Fibroblast of lung (primary cell): ENCODE measurements around the gene GLYR1. TPM values are rescaled to one million over a fixed set of nuclear protein-coding genes. Genes with fewer than 3 reads are reported as not detected.

ENCODE experiments used
- DNase-seq, 2 donors: peaks; one replicate each; pipeline versions ENCODE4 v3.0.0 to v3.0.0-alpha.2; 2010; ENCODE audit warnings: low read depth in 2 of 2
- H2AFZ ChIP-seq: 2 replicates; pipeline ENCODE4 v1.5.1; 2012; ENCODE audit warnings: low read length, control low read depth, inconsistent platforms
- H3K27ac ChIP-seq: 2 replicates; pipeline ENCODE4 v1.5.1; 2011; ENCODE audit warnings: low read length, control low read depth; ENCODE audit not compliant: insufficient read depth
- H3K27me3 ChIP-seq: 2 replicates; pipeline ENCODE4 v1.5.1; 2011; ENCODE audit warnings: mild to moderate bottlenecking, low read length; ENCODE audit not compliant: control insufficient read depth, insufficient read depth
- H3K36me3 ChIP-seq: 2 replicates; pipeline ENCODE4 v1.5.1; 2011; ENCODE audit warnings: low read length; ENCODE audit not compliant: control insufficient read depth, insufficient read depth
- H3K4me1 ChIP-seq: 2 replicates; pipeline ENCODE4 v1.5.1; 2011; ENCODE audit warnings: low read length; ENCODE audit not compliant: control insufficient read depth, insufficient read depth; ENCODE audit errors: extremely low read depth
- H3K4me2 ChIP-seq: 2 replicates; pipeline ENCODE4 v1.5.1; 2011; ENCODE audit warnings: low read length, control low read depth; ENCODE audit not compliant: insufficient read depth; ENCODE audit errors: extremely low read depth
- H3K4me3 ChIP-seq, 4 experiments: fragments of 200-600 bp in 1 of 4; sonication (generic) in 1 of 4; replicated peaks in 1 of 4; 2 replicates each; pipeline ENCODE4 v1.5.1; 2011 to 2016; ENCODE audit warnings: low read length in 4 of 4, low read depth in 3 of 4, mild to moderate bottlenecking in 3 of 4, control low read depth in 2 of 4, inconsistent platforms in 1 of 4, mixed read lengths in 1 of 4; ENCODE audit not compliant: insufficient read depth in 1 of 4; ENCODE audit errors: control extremely low read depth in 1 of 4
- H3K79me2 ChIP-seq: 2 replicates; pipeline ENCODE4 v1.5.1; 2012; ENCODE audit warnings: mild to moderate bottlenecking, low read length, inconsistent platforms; ENCODE audit not compliant: control insufficient read depth, insufficient read depth
- H3K9ac ChIP-seq: 2 replicates; pipeline ENCODE4 v1.5.1; 2011; ENCODE audit warnings: mild to moderate bottlenecking, low read length, control low read depth; ENCODE audit not compliant: insufficient read depth
- H3K9me3 ChIP-seq: 2 replicates; pipeline ENCODE4 v1.5.1; 2012; ENCODE audit warnings: low read depth, low read length; ENCODE audit not compliant: control insufficient read depth, insufficient read depth
- H4K20me1 ChIP-seq: 2 replicates; pipeline ENCODE4 v1.5.1; 2011; ENCODE audit warnings: low read length; ENCODE audit not compliant: control insufficient read depth, insufficient read depth; ENCODE audit errors: extremely low read depth
- EZH2 ChIP-seq: IDR thresholded peaks from 2 replicates; pipeline ENCODE4 v1.5.1; 2012; ENCODE audit warnings: low read length, control low read depth, mild to moderate bottlenecking; ENCODE audit errors: missing control alignments
- polyA plus RNA-seq, 2 donors: library from polyadenylated mRNA; depleted of rRNA in 1 of 2; stranded (reverse) in 1 of 2; unstranded in 1 of 2; fragments of >200 nt; gene quantifications; 2 replicates each; pipeline ENCODE4 v1.2.1, GENCODE V29; 2011 to 2012; ENCODE audit warnings: missing spikeins in 1 of 2
- total RNA-seq: library from RNA; depleted of rRNA; stranded (reverse); fragments of >200 nt; gene quantifications from 2 replicates; pipeline ENCODE4 v1.2.1, GENCODE V29; 2014
- TF ChIP-seq, protein P1 (sequence below), 2 donors: IDR thresholded peaks in 1 of 2; conservative IDR thresholded peaks in 1 of 2; 1 replicate in 1 of 2; 2 replicates in 1 of 2; pipeline ENCODE4 v1.5.1; 2011 to 2012; ENCODE audit warnings: low read length in 2 of 2, control low read depth in 1 of 2, inconsistent platforms in 1 of 2, low read depth in 1 of 2, mild to moderate bottlenecking in 1 of 2

GLYR1 gene
- total and polyA plus RNA-seq, 2 donors (not counting 1 experiment from before 2014, with no cell fraction given), result 28.6 to 39.6 TPM

DNA sequence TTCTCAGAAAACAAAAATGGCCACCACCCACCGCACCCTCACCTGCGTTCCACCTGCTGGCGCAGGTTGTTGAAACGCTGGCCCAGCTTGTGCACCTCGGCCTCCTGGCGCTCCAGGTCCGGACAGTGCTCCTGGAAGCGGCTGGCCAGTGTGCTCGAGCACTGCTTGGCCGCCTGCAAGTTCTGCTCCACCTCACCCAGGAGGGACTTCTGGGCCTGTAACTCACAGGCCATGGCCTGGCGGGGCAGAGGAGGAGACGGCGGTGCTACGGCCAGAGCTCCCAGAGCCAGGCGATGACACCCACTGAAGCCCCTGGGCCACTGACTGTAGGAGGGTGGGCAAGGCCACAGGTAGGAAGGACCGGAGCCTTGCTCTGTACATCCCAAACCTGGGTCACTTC is 43.6 kb upstream of the GLYR1 start:
- no peak overlapping the region for H3K9ac ChIP-seq
- no peak overlapping the region for H2AFZ ChIP-seq
- H3K36me3 ChIP-seq, result peaks cover 9% of the 10 kb centered on the region
- H3K4me1 ChIP-seq, result peaks cover 10% of the 10 kb centered on the region
- H3K79me2 ChIP-seq, result no peaks in the 10 kb centered on the region
- no peak overlapping the region for H3K27ac ChIP-seq
- no peak for TF ChIP-seq EZH2
- TF ChIP-seq, protein P1, sequence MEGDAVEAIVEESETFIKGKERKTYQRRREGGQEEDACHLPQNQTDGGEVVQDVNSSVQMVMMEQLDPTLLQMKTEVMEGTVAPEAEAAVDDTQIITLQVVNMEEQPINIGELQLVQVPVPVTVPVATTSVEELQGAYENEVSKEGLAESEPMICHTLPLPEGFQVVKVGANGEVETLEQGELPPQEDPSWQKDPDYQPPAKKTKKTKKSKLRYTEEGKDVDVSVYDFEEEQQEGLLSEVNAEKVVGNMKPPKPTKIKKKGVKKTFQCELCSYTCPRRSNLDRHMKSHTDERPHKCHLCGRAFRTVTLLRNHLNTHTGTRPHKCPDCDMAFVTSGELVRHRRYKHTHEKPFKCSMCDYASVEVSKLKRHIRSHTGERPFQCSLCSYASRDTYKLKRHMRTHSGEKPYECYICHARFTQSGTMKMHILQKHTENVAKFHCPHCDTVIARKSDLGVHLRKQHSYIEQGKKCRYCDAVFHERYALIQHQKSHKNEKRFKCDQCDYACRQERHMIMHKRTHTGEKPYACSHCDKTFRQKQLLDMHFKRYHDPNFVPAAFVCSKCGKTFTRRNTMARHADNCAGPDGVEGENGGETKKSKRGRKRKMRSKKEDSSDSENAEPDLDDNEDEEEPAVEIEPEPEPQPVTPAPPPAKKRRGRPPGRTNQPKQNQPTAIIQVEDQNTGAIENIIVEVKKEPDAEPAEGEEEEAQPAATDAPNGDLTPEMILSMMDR (conservative IDR thresholded peaks at IDR 0.05 in 1 of 2, IDR thresholded peaks at IDR 0.05 in 1 of 2; ENCODE audit: low read depth in 1 of 2, low read length in 2 of 2), result no peak
- no peak for DNase-seq
- no peaks in the 10 kb centered on the region for H3K9me3 ChIP-seq
- H3K27me3 ChIP-seq, result no peaks in the 10 kb centered on the region
- no peak overlapping the region for H3K4me2 ChIP-seq
- no peak overlapping the region for H3K4me3 ChIP-seq
- H4K20me1 ChIP-seq, result no peaks in the 10 kb centered on the region

DNA sequence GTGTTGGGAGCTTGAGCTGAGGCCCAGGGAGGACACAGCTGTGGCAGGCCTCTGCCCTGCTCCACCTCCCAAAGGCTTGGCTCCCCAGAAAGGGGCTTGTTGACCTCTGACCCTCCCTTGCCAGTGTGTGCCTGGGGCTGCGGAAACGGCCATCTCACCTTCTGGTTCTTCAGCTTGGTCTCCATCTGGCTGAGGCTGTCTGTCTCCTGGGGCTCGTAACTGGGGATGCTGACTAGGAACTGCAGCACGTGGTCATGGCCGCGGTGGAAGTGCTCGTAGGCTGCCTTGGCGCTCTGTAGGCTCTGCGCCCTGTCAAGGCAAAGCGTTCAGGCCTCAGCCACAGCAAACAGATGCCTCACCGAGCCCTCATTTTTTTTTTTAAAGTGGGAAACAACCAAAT is 42.9 kb upstream of the GLYR1 start:
- Histone ChIP-seq H3K79me2 (no peaks in the 10 kb centered on the region), H3K4me2 (no peak overlapping the region), H3K9me3 (no peaks in the 10 kb centered on the region), H2AFZ (no peak overlapping the region), H4K20me1 (no peaks in the 10 kb centered on the region), H3K9ac (no peak overlapping the region), H3K4me1 (peaks cover 10% of the 10 kb centered on the region), H3K36me3 (peaks cover 12% of the 10 kb centered on the region), H3K27ac (no peak overlapping the region), H3K27me3 (no peaks in the 10 kb centered on the region), H3K4me3 (no peak overlapping the region)
- no peak for DNase-seq
- TF ChIP-seq EZH2, result no peak
- TF ChIP-seq, protein P1 (conservative IDR thresholded peaks at IDR 0.05 in 1 of 2, IDR thresholded peaks at IDR 0.05 in 1 of 2; ENCODE audit: low read depth in 1 of 2, low read length in 2 of 2), result no peak

DNA sequence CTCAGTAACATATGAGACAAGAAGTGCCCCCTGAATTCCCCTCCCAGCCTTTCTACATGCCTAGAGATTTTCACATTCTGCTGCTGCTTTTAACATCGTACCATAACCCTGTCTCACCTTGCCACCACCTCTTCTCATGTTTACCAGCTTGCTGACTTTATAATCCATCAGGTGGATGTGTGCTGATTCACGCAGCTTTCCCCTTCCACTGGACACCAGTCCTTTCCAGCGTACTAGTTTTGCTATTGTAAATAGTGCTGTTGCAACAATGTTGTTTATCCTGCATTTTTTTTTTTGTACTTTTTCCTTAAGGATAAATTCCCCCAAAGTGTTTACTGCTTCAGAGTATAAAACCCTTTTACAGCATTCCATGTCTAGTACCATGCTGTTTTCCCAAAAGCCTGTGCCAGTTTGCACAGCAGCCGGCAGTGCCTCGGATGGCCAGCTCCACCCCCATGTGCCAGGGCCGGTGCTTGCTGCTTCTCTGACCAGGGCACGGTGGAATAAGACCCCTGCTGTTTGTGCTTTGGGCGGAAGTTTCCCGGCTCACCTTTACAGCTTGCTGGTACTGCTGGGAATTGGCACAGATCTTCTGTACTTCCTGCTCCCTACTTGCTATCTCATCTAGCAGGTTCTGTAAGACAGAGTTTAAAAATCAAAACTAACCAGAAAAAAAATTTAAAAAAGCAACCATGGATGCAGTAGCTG is 41.5 kb upstream of the GLYR1 start:
- Histone ChIP-seq H3K27me3 (no peaks in the 10 kb centered on the region), H3K36me3 (peaks cover 25% of the 10 kb centered on the region), H3K79me2 (no peaks in the 10 kb centered on the region), H3K4me1 (peaks cover 10% of the 10 kb centered on the region), H2AFZ (no peak overlapping the region), H3K4me3 (no peak overlapping the region), H4K20me1 (no peaks in the 10 kb centered on the region), H3K4me2 (no peak overlapping the region), H3K27ac (no peak overlapping the region), H3K9me3 (no peaks in the 10 kb centered on the region), H3K9ac (no peak overlapping the region)
- DNase-seq, result no peak
- TF ChIP-seq EZH2, result no peak
- TF ChIP-seq, protein P1 (conservative IDR thresholded peaks at IDR 0.05 in 1 of 2, IDR thresholded peaks at IDR 0.05 in 1 of 2; ENCODE audit: low read depth in 1 of 2, low read length in 2 of 2), result no peak
